HepG2 (cell line): Measurements from ENCODE around the gene VAMP5. TPM values are rescaled to one million over a fixed set of nuclear protein-coding genes. Genes with fewer than 3 reads are reported as not detected.
A peak's percentile ranks its signal among the peaks of the same experiment; 100 is the strongest.

ENCODE experiments used
- ATF5 ChIP-seq: sonication (generic); formaldehyde crosslinking; IDR thresholded peaks from 2 replicates; pipeline ENCODE4 v1.4.0; 2020; ENCODE audit warnings: mild to moderate bottlenecking, low read depth, missing genetic modification reagents
- ATRX ChIP-seq: sonication (generic); formaldehyde crosslinking; IDR thresholded peaks from 2 replicates; pipeline ENCODE4 v1.4.0; 2020; ENCODE audit warnings: missing genetic modification reagents, borderline replicate concordance
- DNMT3B ChIP-seq: conservative IDR thresholded peaks from 2 replicates; pipeline ENCODE4 v1.6.1; 2016; ENCODE audit warnings: missing biosample characterization, control low read depth
- HMGA1 ChIP-seq: sonication (generic); formaldehyde crosslinking; conservative IDR thresholded peaks from 2 replicates; pipeline ENCODE4 v1.4.0; 2020; ENCODE audit warnings: missing genetic modification reagents
- IRF9 ChIP-seq: sonication (generic); formaldehyde crosslinking; IDR thresholded peaks from 2 replicates; pipeline ENCODE4 v1.8.0; 2022; ENCODE audit warnings: missing genetic modification reagents, mild to moderate bottlenecking, borderline replicate concordance
- JUNB ChIP-seq: sonication (generic); formaldehyde crosslinking; IDR thresholded peaks from 2 replicates; pipeline ENCODE4 v1.8.0; 2022; ENCODE audit warnings: missing genetic modification reagents, mild to moderate bottlenecking, borderline replicate concordance
- KLF12 ChIP-seq: sonication (generic); formaldehyde crosslinking; IDR thresholded peaks from 2 replicates; pipeline ENCODE4 v1.4.0; 2020; ENCODE audit warnings: missing genetic modification reagents, borderline replicate concordance
- KLF6 ChIP-seq: IDR thresholded peaks from 2 replicates; pipeline ENCODE4 v1.8.0; 2016; ENCODE audit warnings: missing biosample characterization, missing genetic modification reagents
- MYNN ChIP-seq: sonication (generic); formaldehyde crosslinking; IDR thresholded peaks from 2 replicates; pipeline ENCODE4 v1.4.0; 2020; ENCODE audit warnings: mild to moderate bottlenecking, low read depth, missing genetic modification reagents
- NFE2L1 ChIP-seq: sonication (generic); formaldehyde crosslinking; IDR thresholded peaks from 2 replicates; pipeline ENCODE4 v1.4.0; 2020; ENCODE audit warnings: missing genetic modification reagents, mild to moderate bottlenecking, borderline replicate concordance
- PBX2 ChIP-seq: IDR thresholded peaks from 2 replicates; pipeline ENCODE4 v1.6.1; 2016; ENCODE audit warnings: control low read depth
- PHF21A ChIP-seq: sonication (generic); formaldehyde crosslinking; IDR thresholded peaks from 2 replicates; pipeline ENCODE4 v1.5.0; 2020; ENCODE audit warnings: mild to moderate bottlenecking, missing genetic modification reagents
- SAP130 ChIP-seq: IDR thresholded peaks from 2 replicates; pipeline ENCODE4 v1.6.1; 2016; ENCODE audit warnings: low read depth
- SRY ChIP-seq: sonication (generic); formaldehyde crosslinking; IDR thresholded peaks from 2 replicates; pipeline ENCODE4 v1.8.0; 2022; ENCODE audit warnings: mild to moderate bottlenecking, missing genetic modification reagents
- TFAP4 ChIP-seq: sonication (generic); IDR thresholded peaks from 2 replicates; pipeline ENCODE4 v1.6.1; 2016; ENCODE audit warnings: low read depth, borderline replicate concordance
- TFE3 ChIP-seq: IDR thresholded peaks from 2 replicates; pipeline ENCODE4 v1.6.1; 2016
- TSC22D2 ChIP-seq: sonication (generic); formaldehyde crosslinking; IDR thresholded peaks from 2 replicates; pipeline ENCODE4 v1.5.1; 2020; ENCODE audit warnings: missing genetic modification reagents, mild to moderate bottlenecking, borderline replicate concordance
- ZFP36L1 ChIP-seq: sonication (generic); formaldehyde crosslinking; IDR thresholded peaks from 2 replicates; pipeline ENCODE4 v1.8.0; 2022; ENCODE audit warnings: mild to moderate bottlenecking, missing genetic modification reagents, moderate library complexity
- ZNF232 ChIP-seq: sonication (generic); formaldehyde crosslinking; IDR thresholded peaks from 2 replicates; pipeline ENCODE4 v1.4.0; 2020; ENCODE audit warnings: missing genetic modification reagents, borderline replicate concordance
- ZNF33A ChIP-seq: sonication (generic); formaldehyde crosslinking; IDR thresholded peaks from 2 replicates; pipeline ENCODE4 v1.5.1; 2020; ENCODE audit warnings: missing genetic modification reagents, mild to moderate bottlenecking, moderate library complexity, borderline replicate concordance
- ZNF614 ChIP-seq: IDR thresholded peaks from 2 replicates; pipeline ENCODE4 v1.6.1; 2018; ENCODE audit warnings: missing biosample characterization, missing genetic modification reagents, inconsistent platforms, borderline replicate concordance
- ZSCAN20 ChIP-seq: sonication (generic); formaldehyde crosslinking; IDR thresholded peaks from 2 replicates; pipeline ENCODE4 v1.4.0; 2020; ENCODE audit warnings: missing genetic modification reagents, mild to moderate bottlenecking, borderline replicate concordance
- ZUFSP ChIP-seq: sonication (generic); formaldehyde crosslinking; IDR thresholded peaks from 2 replicates; pipeline ENCODE4 v1.9.0; 2021; ENCODE audit warnings: missing genetic modification reagents, mild to moderate bottlenecking, borderline replicate concordance
- polyA plus RNA-seq, 8 experiments: library from polyadenylated mRNA; depleted of rRNA in 3 of 8; stranded (reverse) in 7 of 8; unstranded in 1 of 8; fragments of >200 nt; fragmentation: Illumina TruSeq in 4 of 8; extraction: Trizol in 4 of 8; gene quantifications; 2 replicates each; pipeline versions ENCODE4 v1.2.1 to v1.2.3, GENCODE V29; 2011 to 2016; ENCODE audit warnings: low read depth in 4 of 8, missing spikeins in 1 of 8, mixed read lengths in 1 of 8; ENCODE audit not compliant: insufficient read depth in 1 of 8
- total RNA-seq, 5 experiments: library from RNA; depleted of rRNA; stranded (reverse); fragments of >200 nt; fragmentation: Illumina TruSeq; extraction: Trizol; gene quantifications; 2 replicates each; pipeline ENCODE4 v1.2.3, GENCODE V29; 2016; ENCODE audit warnings: low read depth in 1 of 5

VAMP5 gene
- total and polyA plus RNA-seq, 2 of the 13 experiments (the other 11 are each of a cell fraction or from before 2014, with no cell fraction given), result 7.2 to 56.7 TPM

GRCh38 chr2:85605406-85606115 is 21.3 kb downstream of the VAMP5 start (continued):
- TF ChIP-seq SAP130 (CRISPR knock-in tag), result peak; percentile 66
- no peak for TF ChIP-seq ZNF614
- no peak for TF ChIP-seq PBX2 (CRISPR knock-in tag)
- peak; percentile 57; the same call in 1 of the 2 replicates for TF ChIP-seq MYNN (CRISPR knock-in tag)
- TF ChIP-seq KLF12, result no peak
- TF ChIP-seq ATRX (CRISPR knock-in tag), result no peak
- TF ChIP-seq TFE3 (CRISPR knock-in tag), result 0 out of 2 replicates have a peak, but pooled peaks have one; percentile 22
- TF ChIP-seq NFE2L1 (CRISPR knock-in tag), result no peak
- 0 out of 2 replicates have a peak, but pooled peaks have one; percentile 21 for TF ChIP-seq KLF6 (CRISPR knock-in tag)
- no peak for TF ChIP-seq ZNF33A (CRISPR knock-in tag)
- no peak for TF ChIP-seq ZSCAN20
- TF ChIP-seq TSC22D2, result no peak
- TF ChIP-seq JUNB (CRISPR knock-in tag), result no peak
- no peak for TF ChIP-seq IRF9 (CRISPR knock-in tag)
- TF ChIP-seq HMGA1, result no peak
- TF ChIP-seq ZNF232 (CRISPR knock-in tag), result no peak
- peak; percentile 38; the same call in 1 of the 2 replicates for TF ChIP-seq PHF21A (CRISPR knock-in tag)
- no peak for TF ChIP-seq ZUFSP (CRISPR knock-in tag)
- no peak for TF ChIP-seq SRY (CRISPR knock-in tag)
- no peak for TF ChIP-seq ATF5
- TF ChIP-seq DNMT3B, result 0 out of 2 replicates have a peak, but pooled peaks have one; percentile 1
- TF ChIP-seq TFAP4, result peak; percentile 88
- no peak for TF ChIP-seq ZFP36L1 (CRISPR knock-in tag)
